SK-N-SH treated with all-trans-retinoic acid at 6 μM for 48 hours (cell line): ENCODE measurements around the gene AUTS2.

ENCODE experiments used
- ATAC-seq: fragments of 200-7000 bp; cut with Tn5 transposase; 3 replicates; pipeline ENCODE4 v1.9.1; 2020; ENCODE audit warnings: mild to moderate bottlenecking, moderate library complexity
- ARNTL ChIP-seq: fragments of 450-650 bp; formaldehyde crosslinking; IDR thresholded peaks from 2 replicates; pipeline ENCODE4 v1.5.0; 2020; ENCODE audit warnings: low read depth, mild to moderate bottlenecking, moderate library complexity, borderline replicate concordance
- BACH2 ChIP-seq: fragments of 250-450 bp; sonication (Bioruptor Pico); IDR thresholded peaks from 2 replicates; pipeline ENCODE4 v1.9.0; 2021; ENCODE audit warnings: mild to moderate bottlenecking, borderline replicate concordance
- CREB5 ChIP-seq: fragments of 250-450 bp; sonication (Bioruptor Pico); IDR thresholded peaks from 2 replicates; pipeline ENCODE4 v1.5.1; 2020; ENCODE audit warnings: low read depth, mild to moderate bottlenecking, moderate library complexity
- CSDC2 ChIP-seq: fragments of 250-450 bp; sonication (Bioruptor Pico); IDR thresholded peaks from 2 replicates; pipeline ENCODE4 v1.5.0; 2020; ENCODE audit warnings: mild to moderate bottlenecking, moderate library complexity
- CSRNP3 ChIP-seq: fragments of 250-450 bp; sonication (Bioruptor Pico); IDR thresholded peaks from 2 replicates; pipeline ENCODE4 v1.5.1; 2021; ENCODE audit warnings: mild to moderate bottlenecking, moderate library complexity
- ESRRG ChIP-seq: fragments of 250-450 bp; sonication (Bioruptor Pico); IDR thresholded peaks from 2 replicates; pipeline ENCODE4 v1.6.1; 2021; ENCODE audit warnings: mild to moderate bottlenecking
- GLIS3 ChIP-seq: fragments of 250-450 bp; sonication (Bioruptor Pico); IDR thresholded peaks from 2 replicates; pipeline ENCODE4 v1.5.0; 2020; ENCODE audit warnings: mild to moderate bottlenecking, moderate library complexity
- ISL1 ChIP-seq: fragments of 250-450 bp; sonication (Bioruptor Pico); IDR thresholded peaks from 2 replicates; pipeline ENCODE4 v2.1.2; 2022; ENCODE audit warnings: mild to moderate bottlenecking, moderate library complexity
- OSR1 ChIP-seq: fragments of 250-450 bp; sonication (Bioruptor Pico); IDR thresholded peaks from 2 replicates; pipeline ENCODE4 v1.8.0; 2022; ENCODE audit warnings: moderate library complexity, mild to moderate bottlenecking, inconsistent platforms
- PATZ1 ChIP-seq: fragments of 250-450 bp; sonication (Bioruptor Pico); IDR thresholded peaks from 2 replicates; pipeline ENCODE4 v1.8.0; 2020; ENCODE audit warnings: mild to moderate bottlenecking, moderate library complexity, borderline replicate concordance
- POU6F1 ChIP-seq: fragments of 250-450 bp; sonication (Bioruptor Pico); IDR thresholded peaks from 2 replicates; pipeline ENCODE4 v1.8.0; 2021; ENCODE audit warnings: low read depth, mild to moderate bottlenecking, moderate library complexity, borderline replicate concordance
- PPARA ChIP-seq: fragments of 250-450 bp; sonication (Bioruptor Pico); IDR thresholded peaks from 2 replicates; pipeline ENCODE4 v1.5.0; 2020; ENCODE audit warnings: mild to moderate bottlenecking, borderline replicate concordance
- RARB ChIP-seq: fragments of 250-450 bp; sonication (Bioruptor Pico); IDR thresholded peaks from 2 replicates; pipeline ENCODE4 v1.8.0; 2021; ENCODE audit warnings: mild to moderate bottlenecking, moderate library complexity
- SNAI2 ChIP-seq: fragments of 250-450 bp; sonication (Bioruptor Pico); IDR thresholded peaks from 2 replicates; pipeline ENCODE4 v1.5.0; 2020; ENCODE audit warnings: mild to moderate bottlenecking, moderate library complexity
- TCF4 ChIP-seq: fragments of 250-450 bp; sonication (Bioruptor Pico); IDR thresholded peaks from 2 replicates; pipeline ENCODE4 v1.8.0; 2021; ENCODE audit warnings: mild to moderate bottlenecking, moderate library complexity, borderline replicate concordance
- TSHZ2 ChIP-seq: fragments of 250-450 bp; sonication (Bioruptor Pico); IDR thresholded peaks from 2 replicates; pipeline ENCODE4 v1.5.0; 2020; ENCODE audit warnings: mild to moderate bottlenecking, moderate library complexity
- ZC3H10 ChIP-seq: fragments of 250-450 bp; sonication (Bioruptor Pico); IDR thresholded peaks from 2 replicates; pipeline ENCODE4 v1.5.1; 2021; ENCODE audit warnings: mild to moderate bottlenecking, moderate library complexity
- ZFP3 ChIP-seq: fragments of 250-450 bp; sonication (Bioruptor Pico); IDR thresholded peaks from 2 replicates; pipeline ENCODE4 v1.5.0; 2020; ENCODE audit warnings: mild to moderate bottlenecking, moderate library complexity
- ZFP30 ChIP-seq: fragments of 450-650 bp; formaldehyde crosslinking; IDR thresholded peaks from 2 replicates; pipeline ENCODE4 v1.5.0; 2022; ENCODE audit warnings: mild to moderate bottlenecking, moderate library complexity
- ZNF70 ChIP-seq: fragments of 450-650 bp; formaldehyde crosslinking; IDR thresholded peaks from 2 replicates; pipeline ENCODE4 v1.5.0; 2020; ENCODE audit warnings: mild to moderate bottlenecking, moderate library complexity
- ZNF8 ChIP-seq: fragments of 450-650 bp; formaldehyde crosslinking; IDR thresholded peaks from 2 replicates; pipeline ENCODE4 v1.5.0; 2020; ENCODE audit warnings: mild to moderate bottlenecking, moderate library complexity

The AUTS2 gene

GRCh38 chr7:70587739-70588138, 989.5 kb downstream of the AUTS2 start (continued):
- TF ChIP-seq ARNTL (no peak), CREB5 (CRISPR knock-in tag) (no peak)

- ATAC-seq = no peak
- TF ChIP-seq ISL1 (no peak), ZC3H10 (CRISPR knock-in tag) (no peak), BACH2 (no peak), PPARA (CRISPR knock-in tag) (no peak), PATZ1 (CRISPR knock-in tag) (no peak), ARNTL (no peak), ZFP3 (CRISPR knock-in tag) (no peak), CSRNP3 (CRISPR knock-in tag) (no peak), ZFP30 (no peak), CREB5 (CRISPR knock-in tag) (no peak), ZNF8 (no peak), TCF4 (CRISPR knock-in tag) (no peak), CSDC2 (CRISPR knock-in tag) (no peak), TSHZ2 (CRISPR knock-in tag) (no peak), ZNF70 (CRISPR knock-in tag) (no peak), GLIS3 (CRISPR knock-in tag) (no peak), ESRRG (CRISPR knock-in tag) (no peak), POU6F1 (CRISPR knock-in tag) (no peak), RARB (CRISPR knock-in tag) (no peak)
Observed at GRCh38 chr7:70588191-70588921, 990.1 kb downstream of the AUTS2 start.

GRCh38 chr7:70589010-70589409, 990.7 kb downstream of the AUTS2 start:
- TF ChIP-seq POU6F1 (CRISPR knock-in tag) (no peak), ISL1 (no peak), ZFP3 (CRISPR knock-in tag) (no peak), OSR1 (CRISPR knock-in tag) (no peak), ESRRG (CRISPR knock-in tag) (no peak), BACH2 (no peak), ZFP30 (no peak), ARNTL (no peak), RARB (CRISPR knock-in tag) (no peak), CSRNP3 (CRISPR knock-in tag) (no peak), ZNF70 (CRISPR knock-in tag) (no peak), SNAI2 (CRISPR knock-in tag) (no peak), ZC3H10 (CRISPR knock-in tag) (no peak)
- TF ChIP-seq, all 23 proteins: peak for 0
- no peak for ATAC-seq
